Fibroblast of lung (primary cell): ENCODE results near the gene HDC. TPM values are rescaled to one million over a fixed set of nuclear protein-coding genes. Genes with fewer than 3 reads are reported as not detected.

ENCODE experiments used
- DNase-seq, 2 donors: peaks; one replicate each; pipeline versions ENCODE4 v3.0.0 to v3.0.0-alpha.2; 2010; ENCODE audit warnings: low read depth in 2 of 2
- H2AFZ ChIP-seq: 2 replicates; pipeline ENCODE4 v1.5.1; 2012; ENCODE audit warnings: low read length, control low read depth, inconsistent platforms
- H3K27ac ChIP-seq: 2 replicates; pipeline ENCODE4 v1.5.1; 2011; ENCODE audit warnings: low read length, control low read depth; ENCODE audit not compliant: insufficient read depth
- H3K27me3 ChIP-seq: 2 replicates; pipeline ENCODE4 v1.5.1; 2011; ENCODE audit warnings: mild to moderate bottlenecking, low read length; ENCODE audit not compliant: control insufficient read depth, insufficient read depth
- H3K36me3 ChIP-seq: 2 replicates; pipeline ENCODE4 v1.5.1; 2011; ENCODE audit warnings: low read length; ENCODE audit not compliant: control insufficient read depth, insufficient read depth
- H3K4me1 ChIP-seq: 2 replicates; pipeline ENCODE4 v1.5.1; 2011; ENCODE audit warnings: low read length; ENCODE audit not compliant: control insufficient read depth, insufficient read depth; ENCODE audit errors: extremely low read depth
- H3K4me2 ChIP-seq: 2 replicates; pipeline ENCODE4 v1.5.1; 2011; ENCODE audit warnings: low read length, control low read depth; ENCODE audit not compliant: insufficient read depth; ENCODE audit errors: extremely low read depth
- H3K4me3 ChIP-seq, 4 experiments: fragments of 200-600 bp in 1 of 4; sonication (generic) in 1 of 4; replicated peaks in 1 of 4; 2 replicates each; pipeline ENCODE4 v1.5.1; 2011 to 2016; ENCODE audit warnings: low read length in 4 of 4, low read depth in 3 of 4, mild to moderate bottlenecking in 3 of 4, control low read depth in 2 of 4, inconsistent platforms in 1 of 4, mixed read lengths in 1 of 4; ENCODE audit not compliant: insufficient read depth in 1 of 4; ENCODE audit errors: control extremely low read depth in 1 of 4
- H3K79me2 ChIP-seq: 2 replicates; pipeline ENCODE4 v1.5.1; 2012; ENCODE audit warnings: mild to moderate bottlenecking, low read length, inconsistent platforms; ENCODE audit not compliant: control insufficient read depth, insufficient read depth
- H3K9ac ChIP-seq: 2 replicates; pipeline ENCODE4 v1.5.1; 2011; ENCODE audit warnings: mild to moderate bottlenecking, low read length, control low read depth; ENCODE audit not compliant: insufficient read depth
- H3K9me3 ChIP-seq: 2 replicates; pipeline ENCODE4 v1.5.1; 2012; ENCODE audit warnings: low read depth, low read length; ENCODE audit not compliant: control insufficient read depth, insufficient read depth
- H4K20me1 ChIP-seq: 2 replicates; pipeline ENCODE4 v1.5.1; 2011; ENCODE audit warnings: low read length; ENCODE audit not compliant: control insufficient read depth, insufficient read depth; ENCODE audit errors: extremely low read depth
- CTCF ChIP-seq, 2 donors: IDR thresholded peaks in 1 of 2; conservative IDR thresholded peaks in 1 of 2; 1 replicate in 1 of 2; 2 replicates in 1 of 2; pipeline ENCODE4 v1.5.1; 2011 to 2012; ENCODE audit warnings: low read length in 2 of 2, control low read depth in 1 of 2, inconsistent platforms in 1 of 2, low read depth in 1 of 2, mild to moderate bottlenecking in 1 of 2
- EZH2 ChIP-seq: IDR thresholded peaks from 2 replicates; pipeline ENCODE4 v1.5.1; 2012; ENCODE audit warnings: low read length, control low read depth, mild to moderate bottlenecking; ENCODE audit errors: missing control alignments
- polyA plus RNA-seq, 2 donors: library from polyadenylated mRNA; depleted of rRNA in 1 of 2; stranded (reverse) in 1 of 2; unstranded in 1 of 2; fragments of >200 nt; gene quantifications; 2 replicates each; pipeline ENCODE4 v1.2.1, GENCODE V29; 2011 to 2012; ENCODE audit warnings: missing spikeins in 1 of 2
- total RNA-seq: library from RNA; depleted of rRNA; stranded (reverse); fragments of >200 nt; gene quantifications from 2 replicates; pipeline ENCODE4 v1.2.1, GENCODE V29; 2014

The HDC gene
- total and polyA plus RNA-seq, 2 donors (not counting 1 experiment from before 2014, with no cell fraction given) = not detected

- Histone ChIP-seq H3K4me1 (no peaks in the 10 kb centered on the region), H3K27me3 (peaks cover 2% of the 10 kb centered on the region), H3K27ac (no peak overlapping the region), H3K36me3 (no peaks in the 10 kb centered on the region), H4K20me1 (no peaks in the 10 kb centered on the region), H3K9me3 (no peaks in the 10 kb centered on the region), H2AFZ (no peak overlapping the region), H3K9ac (no peak overlapping the region), H3K79me2 (no peaks in the 10 kb centered on the region), H3K4me2 (no peak overlapping the region), H3K4me3 (no peak overlapping the region)
- TF ChIP-seq CTCF (conservative IDR thresholded peaks at IDR 0.05 in 1 of 2, IDR thresholded peaks at IDR 0.05 in 1 of 2; ENCODE audit: low read depth in 1 of 2, low read length in 2 of 2) = no peak
- no peak for TF ChIP-seq EZH2
- peak; percentile 13 to 88 for DNase-seq
Measured at GRCh38 chr15:50227076-50227475, 38.5 kb downstream of the HDC start.

- no peak for DNase-seq
- no peak overlapping the region for H3K4me3 ChIP-seq
- peaks cover 2% of the 10 kb centered on the region for H3K27me3 ChIP-seq
- no peak overlapping the region for H2AFZ ChIP-seq
- no peaks in the 10 kb centered on the region for H4K20me1 ChIP-seq
- no peak for TF ChIP-seq CTCF (conservative IDR thresholded peaks at IDR 0.05 in 1 of 2, IDR thresholded peaks at IDR 0.05 in 1 of 2; ENCODE audit: low read depth in 1 of 2, low read length in 2 of 2)
- no peak for TF ChIP-seq EZH2
- no peaks in the 10 kb centered on the region for H3K4me1 ChIP-seq
- H3K4me2 ChIP-seq = no peak overlapping the region
- no peaks in the 10 kb centered on the region for H3K9me3 ChIP-seq
- no peak overlapping the region for H3K27ac ChIP-seq
- H3K79me2 ChIP-seq = no peaks in the 10 kb centered on the region
- no peak overlapping the region for H3K9ac ChIP-seq
- no peaks in the 10 kb centered on the region for H3K36me3 ChIP-seq
Measured at GRCh38 chr15:50225938-50226337, 39.6 kb downstream of the HDC start.

GRCh38 chr15:50225057-50225456 lies 40.5 kb downstream of the HDC start:
- Histone ChIP-seq H3K4me1 (no peaks in the 10 kb centered on the region), H4K20me1 (no peaks in the 10 kb centered on the region), H3K27ac (no peak overlapping the region), H3K79me2 (no peaks in the 10 kb centered on the region), H3K4me3 (no peak overlapping the region), H3K9ac (no peak overlapping the region), H3K27me3 (peaks cover 2% of the 10 kb centered on the region), H3K4me2 (no peak overlapping the region), H3K36me3 (no peaks in the 10 kb centered on the region), H3K9me3 (no peaks in the 10 kb centered on the region), H2AFZ (no peak overlapping the region)
- no peak for DNase-seq
- TF ChIP-seq EZH2 = no peak
- TF ChIP-seq CTCF (conservative IDR thresholded peaks at IDR 0.05 in 1 of 2, IDR thresholded peaks at IDR 0.05 in 1 of 2; ENCODE audit: low read depth in 1 of 2, low read length in 2 of 2) = no peak
